Stomach (tissue), 9 donors: ENCODE data around the gene POU5F1. TPM values are rescaled to one million over a fixed set of nuclear protein-coding genes. Genes with fewer than 3 reads are reported as not detected.
"Not testable (repeated sequence)": the region's sequence is repeated elsewhere in the genome, so short reads cannot be mapped to it uniquely, and the experiment has no call there.

Experiments
- DNase-seq, 2 donors: peaks; one replicate each; pipeline versions ENCODE4 v3.0.0 to v3.0.0-alpha.2; 2013 to 2019
- H3K27ac ChIP-seq, 5 donors: fragments of 200-600 bp in 4 of 5; sonication (generic) in 4 of 5; one replicate each; pipeline ENCODE4 v1.5.1; 2013 to 2019; ENCODE audit warnings: mild to moderate bottlenecking in 1 of 5, moderate library complexity in 1 of 5
- H3K27me3 ChIP-seq, 3 donors: fragments of 200-600 bp; sonication (generic); one replicate each; pipeline ENCODE4 v1.5.1; 2017 to 2019; ENCODE audit warnings: mixed run types in 1 of 3
- H3K36me3 ChIP-seq, 4 donors: fragments of 200-600 bp; sonication (generic); 1 replicate in 3 of 4; 2 replicates in 1 of 4; pipeline ENCODE4 v1.5.1; 2016 to 2019
- H3K4me1 ChIP-seq, 4 donors: fragments of 200-600 bp; sonication (generic); one replicate each; pipeline ENCODE4 v1.5.1; 2016 to 2019
- H3K4me3 ChIP-seq, 4 donors: fragments of 200-600 bp; sonication (generic) in 3 of 4; one replicate each; pipeline ENCODE4 v1.5.1; 2016 to 2019; ENCODE audit warnings: mild to moderate bottlenecking in 1 of 4
- H3K9me3 ChIP-seq, 4 donors: fragments of 200-600 bp; sonication (generic); one replicate each; pipeline ENCODE4 v1.5.1; 2016 to 2019
- EP300 ChIP-seq: sonication (generic); formaldehyde crosslinking; IDR thresholded peaks from one replicate; pipeline ENCODE4 v1.6.1; 2017; ENCODE audit warnings: antibody characterized with exemption
- POLR2A ChIP-seq, 4 donors: fragments of 450-650 bp; IDR thresholded peaks; one replicate each; pipeline ENCODE4 v1.6.1; 2016; ENCODE audit warnings: antibody characterized with exemption in 4 of 4, control low read depth in 2 of 4, mild to moderate bottlenecking in 1 of 4, moderate library complexity in 1 of 4
- POLR2AphosphoS5 ChIP-seq, 3 donors: sonication (generic); formaldehyde crosslinking; IDR thresholded peaks; one replicate each; pipeline ENCODE4 v1.6.1; 2016; ENCODE audit warnings: antibody characterized with exemption in 3 of 3
- WGBS, 5 donors: extraction: QIAGEN DNeasy Blood & Tissue Kit in 3 of 5; methylation state at CpG; one replicate each; pipeline versions ENCODE4 v1.1.5 to v1.1.7; 2013 to 2018; 5-methylcytosine and 5-hydroxymethylcytosine counted together
- intact Hi-C: fragments of 100-400 bp; cut with DNase I; formaldehyde crosslinking; loops from one replicate; pipeline ENCODE4 v1.15.1; 2023; ENCODE audit warnings: low total_unique reads
- polyA plus RNA-seq, 3 donors: library from polyadenylated mRNA; stranded (reverse); fragments of 200-250 nt; gene quantifications; one replicate each; pipeline ENCODE4 v1.2.3, GENCODE V29; 2013
- total RNA-seq, 5 donors: library from RNA; depleted of rRNA; stranded (reverse); fragments of >200 nt; gene quantifications; one replicate each; pipeline versions ENCODE4 v1.1.0 to v1.2.3, GENCODE V29; 2014 to 2016
- TF ChIP-seq, protein P1 (sequence below), 7 experiments: fragments of 450-650 bp in 4 of 7; fragments of 200-600 bp in 3 of 7; sonication (generic) in 3 of 7; IDR thresholded peaks; one replicate each; pipeline ENCODE4 v1.5.1; 2016 to 2019; ENCODE audit warnings: antibody characterized with exemption in 7 of 7, control low read depth in 2 of 7, mild to moderate bottlenecking in 1 of 7
- donor health status: healthy with polysubstance abuse.
- donor health status: Bipolar disorder and iron deficiency.
- donor health status: healthy.

Gene POU5F1
- total and polyA plus RNA-seq, 8 donors = 2.6 to 155 (median 47.5) TPM; not detected in 1

GRCh38 chr6:31169123-31169857 lies 1.2 kb downstream of the POU5F1 start:
- TF ChIP-seq POLR2AphosphoS5 (IDR thresholded peaks at IDR 0.05) (no peak), POLR2A (IDR thresholded peaks at IDR 0.05) (no peak), EP300 (no peak)
- TF ChIP-seq, protein P1, sequence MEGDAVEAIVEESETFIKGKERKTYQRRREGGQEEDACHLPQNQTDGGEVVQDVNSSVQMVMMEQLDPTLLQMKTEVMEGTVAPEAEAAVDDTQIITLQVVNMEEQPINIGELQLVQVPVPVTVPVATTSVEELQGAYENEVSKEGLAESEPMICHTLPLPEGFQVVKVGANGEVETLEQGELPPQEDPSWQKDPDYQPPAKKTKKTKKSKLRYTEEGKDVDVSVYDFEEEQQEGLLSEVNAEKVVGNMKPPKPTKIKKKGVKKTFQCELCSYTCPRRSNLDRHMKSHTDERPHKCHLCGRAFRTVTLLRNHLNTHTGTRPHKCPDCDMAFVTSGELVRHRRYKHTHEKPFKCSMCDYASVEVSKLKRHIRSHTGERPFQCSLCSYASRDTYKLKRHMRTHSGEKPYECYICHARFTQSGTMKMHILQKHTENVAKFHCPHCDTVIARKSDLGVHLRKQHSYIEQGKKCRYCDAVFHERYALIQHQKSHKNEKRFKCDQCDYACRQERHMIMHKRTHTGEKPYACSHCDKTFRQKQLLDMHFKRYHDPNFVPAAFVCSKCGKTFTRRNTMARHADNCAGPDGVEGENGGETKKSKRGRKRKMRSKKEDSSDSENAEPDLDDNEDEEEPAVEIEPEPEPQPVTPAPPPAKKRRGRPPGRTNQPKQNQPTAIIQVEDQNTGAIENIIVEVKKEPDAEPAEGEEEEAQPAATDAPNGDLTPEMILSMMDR (IDR thresholded peaks at IDR 0.05) = no peak
- peaks cover 0 to 41% (median 16%) of the 10 kb centered on the region in 4 donors for H3K4me1 ChIP-seq
- no peaks in the 10 kb centered on the region for H3K27me3 ChIP-seq
- peak overlapping the region in 4 of 5 donors; percentile 25 to 68 (median 43) for H3K27ac ChIP-seq
- no peak overlapping the region for H3K4me3 ChIP-seq
- H3K9me3 ChIP-seq = no peaks in the 10 kb centered on the region
- DNase-seq = peak in 1 of 2 donors; percentile 43
- intact Hi-C loops = no loop called here
- WGBS, 5 donors = 58 to 71% (median 65%) methylated on average over 10 of the region's 10 CpGs
- peaks cover 0 to 34% (median 21%) of the 10 kb centered on the region in 4 donors for H3K36me3 ChIP-seq

DNA sequence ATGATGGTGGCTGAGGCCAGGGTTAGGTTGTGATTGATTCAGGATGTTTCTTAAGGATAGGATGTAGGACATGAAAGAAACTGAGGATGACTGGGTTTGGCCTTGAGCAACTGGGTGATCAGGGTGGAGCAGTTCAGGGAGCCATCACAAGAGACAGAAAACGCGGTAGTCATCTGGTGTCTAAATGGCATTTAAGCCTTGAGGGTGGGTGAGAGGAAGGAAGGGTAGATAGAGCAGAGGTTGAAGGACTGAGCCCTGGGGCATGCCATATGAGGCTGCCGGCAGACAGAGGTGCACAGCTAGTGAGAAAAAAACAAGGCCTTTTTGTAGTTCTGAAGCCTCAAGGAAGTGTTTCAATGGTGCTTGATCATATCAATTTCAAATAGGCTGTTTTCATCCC lies 1.9 kb downstream of the POU5F1 start:
- Histone ChIP-seq H3K4me1 (peaks cover 0 to 41% (median 16%) of the 10 kb centered on the region in 4 donors), H3K36me3 (peaks cover 0 to 36% (median 20%) of the 10 kb centered on the region in 4 donors), H3K9me3 (no peaks in the 10 kb centered on the region), H3K27me3 (no peaks in the 10 kb centered on the region), H3K4me3 (no peak overlapping the region), H3K27ac (no peak overlapping the region)
- intact Hi-C loops = no loop called here
- 80 to 89% (median 88%) methylated on average over 3 of the region's 3 CpGs for WGBS, 5 donors
- no peak for TF ChIP-seq EP300
- DNase-seq = no peak

DNA sequence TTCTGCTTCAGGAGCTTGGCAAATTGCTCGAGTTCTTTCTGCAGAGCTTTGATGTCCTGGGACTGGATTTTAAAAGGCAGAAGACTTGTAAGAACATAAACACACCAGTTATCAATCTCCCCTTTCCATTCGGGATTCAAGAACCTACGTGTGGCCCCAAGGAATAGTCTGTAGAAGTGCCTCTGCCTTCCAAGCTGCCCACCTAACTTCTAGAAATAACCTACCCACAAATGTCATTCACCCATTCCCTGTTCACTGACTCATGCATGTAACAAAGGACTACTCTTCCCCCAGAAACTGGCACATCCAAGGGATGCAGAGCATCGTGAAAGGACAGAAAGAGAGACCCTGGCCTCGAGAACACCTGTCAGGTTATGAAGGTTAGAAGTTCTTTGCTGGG lies 4.5 kb downstream of the POU5F1 start:
- Histone ChIP-seq H3K9me3 (no peaks in the 10 kb centered on the region), H3K27me3 (no peaks in the 10 kb centered on the region), H3K4me1 (peaks cover 0 to 25% (median 11%) of the 10 kb centered on the region in 4 donors), H3K27ac (no peak overlapping the region), H3K36me3 (peaks cover 0 to 46% (median 36%) of the 10 kb centered on the region in 4 donors), H3K4me3 (no peak overlapping the region)
- no peak for TF ChIP-seq POLR2AphosphoS5 (IDR thresholded peaks at IDR 0.05)
- no peak for TF ChIP-seq EP300
- TF ChIP-seq, protein P1 (IDR thresholded peaks at IDR 0.05) = no peak
- TF ChIP-seq POLR2A (IDR thresholded peaks at IDR 0.05) = no peak
- intact Hi-C loops = no loop called here
- no peak for DNase-seq
- WGBS, 5 donors = 56 to 81% (median 75%) methylated on average over 5 of the region's 5 CpGs

- H3K9me3 ChIP-seq, H3K27ac ChIP-seq, H3K4me3 ChIP-seq, DNase-seq, intact Hi-C loops, H3K27me3 ChIP-seq: not testable (repeated sequence)
- Histone ChIP-seq H3K4me1 (peaks cover 0 to 23% (median 4%) of the 10 kb centered on the region in 4 donors), H3K36me3 (peaks cover 0 to 46% (median 36%) of the 10 kb centered on the region in 4 donors)
- 74 to 87% (median 86%) methylated on average over 13 to 17 of the region's 17 CpGs for WGBS, 5 donors
Observed at GRCh38 chr6:31165064-31165832, 5.2 kb downstream of the POU5F1 start.

GRCh38 chr6:31164475-31165063 lies 5.9 kb downstream of the POU5F1 start:
- 88 to 98% (median 95%) methylated on average over 1 to 7 of the region's 9 CpGs for WGBS, 5 donors
- DNase-seq, H3K27me3 ChIP-seq, intact Hi-C loops, H3K9me3 ChIP-seq, H3K27ac ChIP-seq, H3K4me3 ChIP-seq: not testable (repeated sequence)
- peaks cover 0 to 46% (median 36%) of the 10 kb centered on the region in 4 donors for H3K36me3 ChIP-seq
- peaks cover 3 to 23% (median 6%) of the 10 kb centered on the region in 4 donors for H3K4me1 ChIP-seq
